IPS DF 6.9 (cell line): ENCODE results near the gene ETV6.
"Not testable (repeated sequence)": the region's sequence is repeated elsewhere in the genome, so short reads cannot be mapped to it uniquely, and the experiment has no call there.

ENCODE experiments used
- DNase-seq: peaks from one replicate; pipeline ENCODE4 v3.0.0-alpha.2; 2013; ENCODE audit warnings: low read depth, low spot score
- H3K27ac ChIP-seq: one replicate; pipeline ENCODE4 v1.5.1; 2013; ENCODE audit warnings: low read length, control low read depth
- H3K27me3 ChIP-seq: 2 replicates; pipeline ENCODE4 v1.6.1; 2013; ENCODE audit warnings: mild to moderate bottlenecking, low read length; ENCODE audit not compliant: control insufficient read depth, insufficient read depth
- H3K36me3 ChIP-seq: 2 replicates; pipeline ENCODE4 v1.6.1; 2013; ENCODE audit warnings: low read length; ENCODE audit not compliant: control insufficient read depth, insufficient read depth
- H3K4me1 ChIP-seq: 2 replicates; pipeline ENCODE4 v1.6.1; 2013; ENCODE audit warnings: low read length; ENCODE audit not compliant: control insufficient read depth, insufficient read depth
- H3K4me3 ChIP-seq: 2 replicates; pipeline ENCODE4 v1.5.1; 2013; ENCODE audit warnings: mild to moderate bottlenecking, low read length
- H3K9me3 ChIP-seq: 2 replicates; pipeline ENCODE4 v1.6.1; 2013; ENCODE audit warnings: low read length, inconsistent platforms; ENCODE audit not compliant: control insufficient read depth, insufficient read depth
- WGBS: extraction: QIAGEN DNeasy Blood & Tissue Kit; methylation state at CpG from one replicate; pipeline ENCODE4 v1.1.7; 2013; ENCODE audit warnings: mixed read lengths, missing lambda C conversion rate; ENCODE audit not compliant: insufficient read length, insufficient coverage; 5-methylcytosine and 5-hydroxymethylcytosine counted together

Gene ETV6

DNA sequence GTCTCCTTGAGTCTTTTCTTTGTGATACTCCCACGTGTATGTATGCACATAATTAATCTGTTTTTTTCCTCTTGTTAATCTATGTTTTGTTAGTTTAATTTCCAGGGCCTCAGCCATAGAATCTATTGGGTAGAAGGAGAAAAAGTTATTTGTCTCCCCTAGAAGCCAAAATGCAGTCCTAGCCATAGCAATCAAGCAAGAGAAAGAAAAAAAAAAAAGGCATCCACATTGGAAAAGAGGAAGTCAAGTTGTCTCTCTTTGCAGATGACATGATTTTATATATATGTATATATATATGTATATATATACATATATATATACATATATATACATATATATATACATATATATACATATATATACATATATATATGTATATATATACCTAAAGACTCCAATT lies 25.4 kb upstream of the ETV6 start:
- Histone ChIP-seq H3K36me3 (no peaks in the 10 kb centered on the region), H3K9me3 (no peaks in the 10 kb centered on the region), H3K27ac (no peak overlapping the region), H3K4me3 (no peak overlapping the region), H3K27me3 (no peaks in the 10 kb centered on the region), H3K4me1 (no peaks in the 10 kb centered on the region; the same call in 1 of the 2 replicates)
- DNase-seq, result no peak
- no CpG with 5 or more reads among the region's 1 CpG for WGBS

GRCh38 chr12:11627709-11628108 lies 21.8 kb upstream of the ETV6 start:
- WGBS, result no CpG with 5 or more reads among the region's 6 CpGs

DNA sequence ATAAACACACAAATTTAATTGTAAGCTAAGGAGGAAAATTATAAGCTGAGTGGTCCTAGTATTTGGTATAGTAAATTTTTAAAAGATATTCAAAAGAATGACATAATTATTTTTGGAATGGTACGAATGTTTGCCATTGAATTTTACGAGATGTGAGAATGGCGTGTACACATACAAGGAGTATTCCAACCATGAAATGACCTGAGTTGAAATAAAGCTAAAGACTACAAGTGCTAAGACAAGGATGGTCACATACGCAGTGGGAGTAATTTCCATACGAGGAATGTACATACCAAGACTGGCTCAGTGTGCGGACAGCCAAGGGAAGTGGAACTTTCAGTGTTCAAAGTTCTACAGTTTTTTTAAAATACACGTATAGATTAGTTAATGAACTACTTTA lies 21.1 kb upstream of the ETV6 start:
- H3K9me3 ChIP-seq, result no peaks in the 10 kb centered on the region
- DNase-seq, result no peak
- no peaks in the 10 kb centered on the region for H3K36me3 ChIP-seq
- no peak overlapping the region for H3K4me3 ChIP-seq
- no peak overlapping the region for H3K27ac ChIP-seq
- H3K4me1 ChIP-seq, result no peaks in the 10 kb centered on the region
- 67% methylated on average over 3 of the region's 7 CpGs for WGBS
- H3K27me3 ChIP-seq, result no peaks in the 10 kb centered on the region

More at GRCh38 chr12:11627709-11628108, 21.8 kb upstream of the ETV6 start:
- H3K27ac ChIP-seq, H3K4me1 ChIP-seq, DNase-seq, H3K27me3 ChIP-seq, H3K4me3 ChIP-seq, H3K9me3 ChIP-seq, H3K36me3 ChIP-seq: not testable (repeated sequence)

DNA sequence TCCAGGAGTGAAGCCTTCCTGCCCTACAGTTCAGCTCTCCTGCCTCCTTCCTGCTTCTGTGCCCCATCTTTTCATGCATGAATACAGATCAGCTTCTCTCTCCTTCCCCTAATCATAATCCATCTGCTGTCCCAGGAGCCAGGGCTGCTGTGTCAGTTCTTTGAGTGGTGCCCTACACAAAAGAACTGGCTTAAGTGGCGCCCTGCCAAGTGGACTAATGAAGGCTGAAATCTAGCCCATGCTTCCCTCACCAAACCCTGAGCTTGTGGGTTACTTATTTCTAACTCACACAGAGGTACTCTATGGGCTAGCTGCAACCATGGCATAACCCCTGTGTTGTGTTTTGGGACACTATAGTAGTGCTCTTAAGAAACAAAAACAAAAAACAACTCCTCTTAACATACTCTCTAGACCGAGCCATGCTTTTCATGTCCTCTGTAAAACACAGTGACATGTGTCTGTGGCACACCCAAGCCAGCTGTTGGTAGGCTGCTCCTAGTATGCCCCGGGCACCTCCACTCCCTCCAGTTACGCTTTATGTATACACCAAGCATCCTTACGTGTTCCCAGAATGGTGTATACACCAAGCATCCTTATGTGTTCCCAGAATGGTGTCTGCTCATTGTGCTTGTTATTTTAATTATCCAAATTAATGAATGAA lies 19.3 kb upstream of the ETV6 start:
- Histone ChIP-seq H3K9me3 (no peaks in the 10 kb centered on the region), H3K4me1 (no peaks in the 10 kb centered on the region), H3K27ac (no peak overlapping the region), H3K4me3 (no peak overlapping the region), H3K36me3 (no peaks in the 10 kb centered on the region), H3K27me3 (no peaks in the 10 kb centered on the region)
- no peak for DNase-seq
- WGBS, result no CpG with 5 or more reads among the region's 5 CpGs

DNA sequence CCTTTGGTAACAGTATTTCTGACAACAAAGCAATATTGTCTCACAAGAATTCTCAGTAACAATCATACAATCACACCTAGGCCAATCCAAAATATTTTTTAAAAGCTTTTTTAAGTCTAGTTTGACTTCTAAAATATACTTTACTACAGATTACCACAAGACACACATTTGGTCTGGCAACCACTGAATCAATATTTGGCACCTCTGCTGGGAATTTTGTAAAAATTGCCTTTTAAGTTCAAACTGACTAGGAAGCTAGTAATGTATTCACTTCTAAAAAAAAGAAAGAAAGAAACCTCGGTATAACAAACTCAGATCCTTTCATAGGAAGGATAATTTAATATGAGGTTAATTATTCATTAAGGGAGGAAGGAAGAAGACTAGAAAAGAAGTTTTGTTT lies 18.2 kb upstream of the ETV6 start:
- Histone ChIP-seq H3K36me3 (0 out of 2 replicates have a peak, but pooled peaks cover 2% of the 10 kb centered on the region), H3K4me3 (no peak overlapping the region), H3K4me1 (no peaks in the 10 kb centered on the region), H3K9me3 (peaks cover 3% of the 10 kb centered on the region), H3K27ac (no peak overlapping the region), H3K27me3 (no peaks in the 10 kb centered on the region)
- no peak for DNase-seq
- no CpG with 5 or more reads among the region's 1 CpG for WGBS

DNA sequence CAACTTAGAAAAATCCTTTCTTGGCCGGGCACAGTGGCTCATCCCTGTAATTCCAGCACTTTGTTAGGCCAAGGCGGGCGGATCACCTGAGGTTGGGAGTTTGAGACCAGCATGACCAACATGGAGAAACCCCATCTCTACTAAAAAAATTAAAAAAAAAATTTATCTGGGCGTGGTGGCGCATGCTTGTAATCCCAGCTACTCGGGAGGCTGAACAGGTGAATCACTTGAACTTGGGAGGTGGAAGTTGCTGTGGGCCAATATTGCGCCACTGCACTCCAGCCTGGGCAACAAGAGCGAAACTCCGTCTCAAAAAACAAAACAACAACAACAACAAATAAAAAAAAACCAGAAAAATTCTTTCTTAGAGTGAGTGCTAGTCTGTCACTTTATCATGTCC lies 17.6 kb upstream of the ETV6 start:
- H3K27ac ChIP-seq, H3K4me3 ChIP-seq, DNase-seq, H3K36me3 ChIP-seq, H3K27me3 ChIP-seq, H3K9me3 ChIP-seq, H3K4me1 ChIP-seq: not testable (repeated sequence)
- WGBS, result no CpG with 5 or more reads among the region's 9 CpGs

GRCh38 chr12:11633968-11634367 lies 15.5 kb upstream of the ETV6 start:
- Histone ChIP-seq H3K27me3 (no peaks in the 10 kb centered on the region), H3K27ac (no peak overlapping the region), H3K4me1 (no peaks in the 10 kb centered on the region), H3K4me3 (no peak overlapping the region), H3K36me3 (0 out of 2 replicates have a peak, but pooled peaks cover 2% of the 10 kb centered on the region), H3K9me3 (peaks cover 3% of the 10 kb centered on the region)
- no peak for DNase-seq
- no CpG with 5 or more reads among the region's 6 CpGs for WGBS

DNA sequence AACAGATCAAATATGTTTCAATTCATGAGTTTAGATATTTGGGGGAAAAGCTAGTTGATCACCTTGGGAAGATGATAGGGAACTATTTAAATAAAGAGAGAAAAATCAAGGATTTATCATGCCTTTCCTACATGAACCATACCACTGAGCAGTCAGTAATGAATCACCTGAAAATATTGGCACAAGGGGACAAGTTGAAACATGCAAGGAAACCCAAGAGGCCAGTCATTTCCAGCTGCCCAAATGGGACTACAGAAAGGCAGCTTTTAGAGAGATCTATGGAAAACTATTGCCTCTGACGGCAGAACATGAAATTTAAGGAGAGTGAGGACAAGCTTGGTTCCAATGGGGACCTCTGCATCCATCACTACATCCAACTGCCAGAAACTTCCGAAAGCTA lies 14.1 kb upstream of the ETV6 start:
- no peak for DNase-seq
- H3K27me3 ChIP-seq, result no peaks in the 10 kb centered on the region
- H3K27ac ChIP-seq, result no peak overlapping the region
- 0 out of 2 replicates have a peak, but pooled peaks cover 2% of the 10 kb centered on the region for H3K36me3 ChIP-seq
- no CpG with 5 or more reads among the region's 2 CpGs for WGBS
- H3K9me3 ChIP-seq, result peaks cover 3% of the 10 kb centered on the region
- no peak overlapping the region for H3K4me3 ChIP-seq
- H3K4me1 ChIP-seq, result no peaks in the 10 kb centered on the region

DNA sequence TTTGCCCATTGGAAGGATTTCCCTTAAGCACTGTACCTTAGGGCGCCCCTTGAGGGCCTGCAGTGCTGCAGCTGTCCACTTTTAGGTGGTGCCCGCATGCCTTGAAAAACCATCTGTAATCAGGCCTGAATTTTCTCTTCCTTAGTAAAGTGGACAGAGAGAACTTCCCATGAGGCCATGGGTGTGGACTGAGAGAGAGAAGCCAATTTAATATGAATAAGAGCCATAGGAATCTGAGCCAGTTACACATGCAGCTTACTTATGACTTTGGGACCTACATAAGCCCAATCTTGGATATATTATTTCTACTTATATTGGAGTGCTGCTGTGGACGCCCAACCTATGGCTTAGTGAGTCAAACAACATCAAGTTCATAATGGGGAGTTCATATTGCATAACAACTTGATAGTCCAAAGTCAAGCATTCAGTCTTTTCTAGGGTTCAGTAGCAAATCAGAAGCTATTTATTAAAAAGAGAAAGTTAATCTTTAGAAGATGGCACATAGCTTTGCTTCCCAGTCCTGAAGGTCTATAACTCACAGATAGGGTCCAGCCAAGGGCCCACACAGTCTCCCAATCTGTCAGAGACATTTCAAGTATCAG lies 11.1 kb upstream of the ETV6 start:
- no peak for DNase-seq
- Histone ChIP-seq H3K9me3 (peaks cover 3% of the 10 kb centered on the region), H3K4me1 (no peaks in the 10 kb centered on the region), H3K27me3 (no peaks in the 10 kb centered on the region), H3K27ac (no peak overlapping the region), H3K36me3 (0 out of 2 replicates have a peak, but pooled peaks cover 2% of the 10 kb centered on the region), H3K4me3 (no peak overlapping the region)
- whole genome bisulfite sequencing, result no CpG with 5 or more reads among the region's 3 CpGs

- Histone ChIP-seq H3K27me3 (no peaks in the 10 kb centered on the region), H3K9me3 (peaks cover 3% of the 10 kb centered on the region), H3K27ac (no peak overlapping the region), H3K36me3 (0 out of 2 replicates have a peak, but pooled peaks cover 2% of the 10 kb centered on the region), H3K4me1 (no peaks in the 10 kb centered on the region), H3K4me3 (no peak overlapping the region)
- WGBS, result no CpG with 5 or more reads among the region's 5 CpGs
- no peak for DNase-seq
Measured at GRCh38 chr12:11639454-11639853, 10.0 kb upstream of the ETV6 start.

DNA sequence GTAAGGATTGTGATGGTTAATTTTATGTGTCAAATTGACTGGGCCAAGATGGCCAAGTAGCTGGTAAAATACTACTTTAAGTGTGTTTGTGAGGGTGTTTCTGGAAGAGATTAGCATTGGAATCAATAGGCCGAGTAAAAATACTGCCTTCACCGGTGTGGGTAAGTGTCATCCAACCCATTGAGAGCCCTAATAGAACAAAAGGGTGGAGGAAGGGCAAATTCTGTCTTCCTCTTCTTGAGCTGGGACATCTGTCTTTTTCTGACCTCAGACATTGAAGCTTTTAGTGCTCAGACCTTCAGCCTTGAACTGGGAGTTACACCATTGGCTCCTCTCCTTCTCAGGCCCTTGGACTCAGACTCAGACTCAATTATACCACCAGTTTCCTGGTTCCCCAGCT lies 8.0 kb upstream of the ETV6 start:
- DNase-seq, result no peak
- H3K36me3 ChIP-seq, result no peaks in the 10 kb centered on the region
- no peaks in the 10 kb centered on the region; the same call in 1 of the 2 replicates for H3K9me3 ChIP-seq
- no CpG with 5 or more reads among the region's 2 CpGs for WGBS
- no peaks in the 10 kb centered on the region for H3K27me3 ChIP-seq
- H3K4me3 ChIP-seq, result no peak overlapping the region
- H3K27ac ChIP-seq, result no peak overlapping the region
- no peaks in the 10 kb centered on the region for H3K4me1 ChIP-seq
